KMS-11 (cell line): ENCODE measurements around the gene PDE6C.
"Not testable (repeated sequence)": the region's sequence is repeated elsewhere in the genome, so short reads cannot be mapped to it uniquely, and the experiment has no call there.

Experiments used
- H2AFZ ChIP-seq: fragments of 200-600 bp; sonication (generic); 2 replicates; pipeline ENCODE4 v1.6.1; 2016; ENCODE audit warnings: antibody characterized with exemption, mixed run types, low read depth
- H3K27ac ChIP-seq: fragments of 200-600 bp; sonication (generic); 2 replicates; pipeline ENCODE4 v1.6.1; 2016; ENCODE audit warnings: mild to moderate bottlenecking, mixed run types
- H3K27me3 ChIP-seq: fragments of 200-600 bp; sonication (generic); 2 replicates; pipeline ENCODE4 v1.6.1; 2017; ENCODE audit warnings: mild to moderate bottlenecking, low read depth, mixed run types, moderate library complexity; ENCODE audit not compliant: insufficient read depth
- H3K36me3 ChIP-seq: fragments of 200-600 bp; sonication (generic); 2 replicates; pipeline ENCODE4 v1.6.1; 2017; ENCODE audit warnings: mild to moderate bottlenecking, mixed run types; ENCODE audit not compliant: insufficient read depth
- H3K4me1 ChIP-seq: fragments of 200-600 bp; sonication (generic); 2 replicates; pipeline ENCODE4 v1.6.1; 2016; ENCODE audit warnings: mild to moderate bottlenecking, low read depth, mixed run types; ENCODE audit not compliant: poor library complexity, severe bottlenecking
- H3K4me2 ChIP-seq: fragments of 200-600 bp; sonication (generic); 2 replicates; pipeline ENCODE4 v1.7.0; 2016; ENCODE audit warnings: mild to moderate bottlenecking, mixed run types
- H3K4me3 ChIP-seq: fragments of 200-600 bp; sonication (generic); IDR thresholded peaks from 2 replicates; pipeline ENCODE4 v1.6.1; 2017; ENCODE audit warnings: low read depth, low read length, mixed read lengths; ENCODE audit not compliant: insufficient read depth
- H3K79me2 ChIP-seq: fragments of 200-600 bp; sonication (generic); 2 replicates; pipeline ENCODE4 v1.6.1; 2016; ENCODE audit warnings: low read depth, mixed run types; ENCODE audit not compliant: insufficient read depth
- H3K9ac ChIP-seq: fragments of 200-600 bp; sonication (generic); 2 replicates; pipeline ENCODE4 v1.6.1; 2016; ENCODE audit warnings: mild to moderate bottlenecking, mixed run types
- H4K20me1 ChIP-seq: fragments of 200-600 bp; sonication (generic); 2 replicates; pipeline ENCODE4 v1.6.1; 2016; ENCODE audit warnings: mild to moderate bottlenecking, mixed run types; ENCODE audit not compliant: insufficient read depth
- TF ChIP-seq, protein P1 (sequence below): fragments of 200-600 bp; sonication (generic); conservative IDR thresholded peaks from 2 replicates; pipeline ENCODE4 v1.6.1; 2017; ENCODE audit warnings: low read depth, mild to moderate bottlenecking, antibody characterized with exemption, low read length, moderate library complexity, mixed read lengths

The PDE6C gene

DNA sequence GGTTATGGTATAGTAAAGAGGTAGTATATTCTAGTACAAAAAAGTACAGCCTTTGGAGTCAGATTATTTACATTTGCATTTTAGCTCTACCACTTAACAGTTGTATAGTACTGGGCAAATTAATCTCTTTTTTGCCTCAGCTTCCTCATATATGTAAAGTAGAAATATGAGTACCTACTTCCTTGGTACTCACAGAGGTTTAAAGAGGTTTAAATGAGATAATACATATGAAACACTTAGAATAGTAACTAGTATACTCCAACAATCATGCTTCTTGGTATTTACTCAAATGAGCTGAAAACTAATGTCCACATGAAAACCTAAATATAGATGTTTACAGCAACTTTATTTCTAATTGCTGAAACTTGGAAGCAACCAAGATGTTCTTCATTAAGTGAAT lies 75.4 kb downstream of the PDE6C start:
- H3K79me2 ChIP-seq, result no peaks in the 10 kb centered on the region
- H2AFZ ChIP-seq, result no peak overlapping the region
- no peaks in the 10 kb centered on the region for H3K27me3 ChIP-seq
- TF ChIP-seq, protein P1, sequence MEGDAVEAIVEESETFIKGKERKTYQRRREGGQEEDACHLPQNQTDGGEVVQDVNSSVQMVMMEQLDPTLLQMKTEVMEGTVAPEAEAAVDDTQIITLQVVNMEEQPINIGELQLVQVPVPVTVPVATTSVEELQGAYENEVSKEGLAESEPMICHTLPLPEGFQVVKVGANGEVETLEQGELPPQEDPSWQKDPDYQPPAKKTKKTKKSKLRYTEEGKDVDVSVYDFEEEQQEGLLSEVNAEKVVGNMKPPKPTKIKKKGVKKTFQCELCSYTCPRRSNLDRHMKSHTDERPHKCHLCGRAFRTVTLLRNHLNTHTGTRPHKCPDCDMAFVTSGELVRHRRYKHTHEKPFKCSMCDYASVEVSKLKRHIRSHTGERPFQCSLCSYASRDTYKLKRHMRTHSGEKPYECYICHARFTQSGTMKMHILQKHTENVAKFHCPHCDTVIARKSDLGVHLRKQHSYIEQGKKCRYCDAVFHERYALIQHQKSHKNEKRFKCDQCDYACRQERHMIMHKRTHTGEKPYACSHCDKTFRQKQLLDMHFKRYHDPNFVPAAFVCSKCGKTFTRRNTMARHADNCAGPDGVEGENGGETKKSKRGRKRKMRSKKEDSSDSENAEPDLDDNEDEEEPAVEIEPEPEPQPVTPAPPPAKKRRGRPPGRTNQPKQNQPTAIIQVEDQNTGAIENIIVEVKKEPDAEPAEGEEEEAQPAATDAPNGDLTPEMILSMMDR, result no peak
- no peaks in the 10 kb centered on the region for H4K20me1 ChIP-seq
- H3K4me3 ChIP-seq, result no peak overlapping the region
- H3K27ac ChIP-seq, result no peak overlapping the region
- no peaks in the 10 kb centered on the region for H3K4me1 ChIP-seq
- no peak overlapping the region for H3K4me2 ChIP-seq
- H3K36me3 ChIP-seq, result no peaks in the 10 kb centered on the region
- no peak overlapping the region for H3K9ac ChIP-seq

DNA sequence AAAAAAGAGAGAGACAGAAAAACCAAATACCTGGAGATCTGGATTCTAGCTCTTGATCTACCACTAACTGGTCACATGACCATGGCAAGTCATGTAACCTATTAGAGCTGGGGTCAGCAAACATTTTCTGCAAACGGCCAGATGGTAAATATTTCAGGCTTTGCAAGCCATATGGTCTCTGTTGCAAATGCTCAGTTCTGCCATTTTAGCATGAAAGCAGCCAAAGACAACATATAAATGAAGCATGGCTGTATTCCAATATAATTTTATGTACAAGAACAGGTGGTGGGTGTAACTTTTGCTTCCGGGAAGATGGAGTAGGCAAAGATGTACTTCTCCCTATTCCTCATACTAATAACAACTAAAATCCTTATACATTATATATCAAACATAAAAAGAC lies 83.4 kb downstream of the PDE6C start:
- Histone ChIP-seq H4K20me1 (no peaks in the 10 kb centered on the region), H2AFZ (no peak overlapping the region), H3K4me1 (no peaks in the 10 kb centered on the region), H3K27ac (no peak overlapping the region), H3K4me2 (no peak overlapping the region), H3K79me2 (no peaks in the 10 kb centered on the region), H3K36me3 (no peaks in the 10 kb centered on the region), H3K4me3 (no peak overlapping the region), H3K27me3 (no peaks in the 10 kb centered on the region), H3K9ac (no peak overlapping the region)
- TF ChIP-seq, protein P1, result no peak

DNA sequence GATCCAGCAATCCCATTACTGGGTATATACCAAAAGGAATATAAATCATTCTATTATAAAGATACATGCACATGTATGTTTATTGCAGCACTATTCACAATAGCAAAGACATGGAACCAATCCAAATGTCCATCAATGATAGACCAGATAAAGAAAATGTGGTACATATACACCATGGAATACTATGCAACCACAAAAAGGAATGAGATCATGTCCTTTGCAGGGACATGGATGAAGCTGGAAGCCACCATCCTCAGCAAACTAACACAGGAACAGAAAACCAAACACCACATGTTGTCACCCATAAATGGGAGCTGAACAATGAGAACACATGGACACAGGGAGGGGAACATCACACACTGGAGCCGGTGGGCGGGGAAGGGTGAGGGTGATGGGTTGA lies 84.2 kb downstream of the PDE6C start:
- not testable (repeated sequence) for H3K9ac ChIP-seq, H2AFZ ChIP-seq, H3K36me3 ChIP-seq, H3K4me2 ChIP-seq, H3K79me2 ChIP-seq, H3K4me3 ChIP-seq, H4K20me1 ChIP-seq, H3K27me3 ChIP-seq, H3K4me1 ChIP-seq, H3K27ac ChIP-seq

DNA sequence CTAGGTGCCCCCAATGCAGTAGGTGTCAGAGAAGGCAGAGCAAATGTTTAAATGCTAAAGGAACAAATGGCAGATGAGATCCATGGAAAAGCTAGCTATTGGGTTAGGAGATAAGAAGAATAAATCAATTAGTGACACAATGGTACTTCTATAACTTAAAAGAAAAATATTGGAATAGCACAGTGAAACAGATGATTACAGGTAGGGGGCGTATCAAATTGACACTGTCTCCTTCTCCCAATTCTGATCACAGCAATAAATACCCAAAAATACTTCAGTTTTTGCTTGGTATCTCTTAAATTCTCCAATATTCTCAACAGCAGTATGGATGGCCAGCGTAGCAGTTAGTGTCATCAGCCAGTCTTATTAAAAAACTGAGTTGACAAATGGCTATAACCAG lies 84.9 kb downstream of the PDE6C start:
- H3K27me3 ChIP-seq, result no peaks in the 10 kb centered on the region
- no peak overlapping the region for H2AFZ ChIP-seq
- H3K9ac ChIP-seq, result no peak overlapping the region
- no peaks in the 10 kb centered on the region for H3K79me2 ChIP-seq
- H3K4me1 ChIP-seq, result peaks cover 6% of the 10 kb centered on the region
- H3K36me3 ChIP-seq, result no peaks in the 10 kb centered on the region
- no peak overlapping the region for H3K27ac ChIP-seq
- H3K4me2 ChIP-seq, result no peak overlapping the region
- no peaks in the 10 kb centered on the region for H4K20me1 ChIP-seq
- TF ChIP-seq, protein P1, result peak; percentile 34; the same call in 1 of the 2 replicates
- H3K4me3 ChIP-seq, result no peak overlapping the region

DNA sequence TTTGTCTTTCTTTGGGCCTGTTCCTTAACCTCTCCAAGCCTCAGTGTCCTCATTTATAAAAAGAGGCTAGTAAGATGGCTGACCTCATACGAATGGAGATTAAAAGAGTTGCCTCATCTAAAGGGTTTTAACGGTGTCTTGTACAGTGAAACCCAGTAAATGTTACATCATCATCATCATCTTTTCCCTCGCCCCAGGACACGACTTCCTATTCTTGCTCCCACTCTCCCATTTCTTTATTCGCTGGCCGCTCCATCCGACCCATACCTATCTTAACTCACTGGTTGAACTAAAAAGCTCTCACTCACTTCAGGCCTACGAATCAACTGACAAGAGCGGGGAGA lies 89.5 kb downstream of the PDE6C start:
- no peaks in the 10 kb centered on the region for H4K20me1 ChIP-seq
- H3K4me3 ChIP-seq, result no peak overlapping the region
- H3K27ac ChIP-seq, result peak overlapping the region; percentile 34; the same call in 1 of the 2 replicates
- TF ChIP-seq, protein P1, result no peak
- H3K4me1 ChIP-seq, result peaks cover 6% of the 10 kb centered on the region
- peak overlapping the region; percentile 79 for H3K4me2 ChIP-seq
- no peaks in the 10 kb centered on the region for H3K79me2 ChIP-seq
- H3K36me3 ChIP-seq, result no peaks in the 10 kb centered on the region
- H2AFZ ChIP-seq, result peak overlapping the region; percentile 98
- peak overlapping the region; percentile 50; the same call in 1 of the 2 replicates for H3K9ac ChIP-seq
- no peaks in the 10 kb centered on the region for H3K27me3 ChIP-seq
